H1 (cell line): Measurements from ENCODE around the gene TPSD1. TPM values are rescaled to one million over a fixed set of nuclear protein-coding genes. Genes with fewer than 3 reads are reported as not detected.

Source experiments
- CTCF ChIA-PET: fragments of 300-600 bp; sonication (Branson Sonifier 250); formaldehyde crosslinking; loops from one replicate; lab custom pipeline; 2021; ENCODE audit not compliant: partially characterized antibody; lab: Charles Lee
- POLR2A ChIA-PET: fragments of 300-600 bp; sonication (Branson Sonifier 250); formaldehyde crosslinking; loops from one replicate; lab custom pipeline; 2021; ENCODE audit warnings: inconsistent platforms; ENCODE audit not compliant: partially characterized antibody; lab: Charles Lee
- DNase-seq, 2 experiments: peaks; one replicate each; pipeline versions ENCODE4 v3.0.0 to v3.0.0-alpha.2; 2010 to 2022; ENCODE audit warnings: low spot score in 2 of 2, low read depth in 1 of 2, mixed read lengths in 1 of 2
- FAIRE-seq: peaks from 2 replicates; lab custom pipeline; 2011; peaks lifted over from hg19 to GRCh38; lab: Jason Lieb, UNC
- H2AFZ ChIP-seq: 2 replicates; pipeline ENCODE4 v1.8.1; 2012; ENCODE audit warnings: low read length, inconsistent platforms
- H2AK5ac ChIP-seq: 2 replicates; pipeline ENCODE4 v1.6.1; 2013; ENCODE audit warnings: low read depth, low read length
- H2BK120ac ChIP-seq: replicated peaks from 2 replicates; pipeline ENCODE3; 2013; ENCODE audit warnings: low read depth, low read length, inconsistent platforms
- H2BK12ac ChIP-seq: 2 replicates; pipeline ENCODE4 v1.6.1; 2013; ENCODE audit warnings: low read depth, low read length
- H2BK15ac ChIP-seq: 2 replicates; pipeline ENCODE4 v1.6.1; 2013; ENCODE audit warnings: low read length
- H2BK20ac ChIP-seq: 2 replicates; pipeline ENCODE4 v1.6.1; 2013; ENCODE audit warnings: low read length
- H2BK5ac ChIP-seq: 2 replicates; pipeline ENCODE4 v1.6.1; 2013; ENCODE audit warnings: low read depth, low read length
- H3K14ac ChIP-seq: 2 replicates; pipeline ENCODE4 v1.6.1; 2013; ENCODE audit warnings: inconsistent platforms; ENCODE audit not compliant: insufficient read length
- H3K18ac ChIP-seq: 2 replicates; pipeline ENCODE4 v1.6.1; 2013; ENCODE audit warnings: low read length; ENCODE audit errors: extremely low read depth
- H3K23ac ChIP-seq: 2 replicates; pipeline ENCODE4 v1.6.1; 2013; ENCODE audit warnings: inconsistent platforms; ENCODE audit not compliant: insufficient read length
- H3K23me2 ChIP-seq: 2 replicates; pipeline ENCODE4 v1.6.1; 2013; ENCODE audit warnings: low read depth, low read length
- H3K27ac ChIP-seq: 2 replicates; pipeline ENCODE4 v1.6.1; 2011; ENCODE audit warnings: low read depth, low read length, inconsistent platforms
- H3K27me3 ChIP-seq, 4 experiments: replicated peaks in 1 of 4; 1 replicate in 1 of 4; 2 replicates in 3 of 4; pipeline versions ENCODE4 v1.6.1 to v1.8.1; 2011 to 2013; ENCODE audit warnings: low read length in 3 of 4, mild to moderate bottlenecking in 3 of 4, inconsistent platforms in 2 of 4, mixed read lengths in 2 of 4, moderate library complexity in 1 of 4; ENCODE audit not compliant: control insufficient read depth in 3 of 4, insufficient read depth in 3 of 4; ENCODE audit errors: extremely low read depth in 1 of 4
- H3K36me3 ChIP-seq, 4 experiments: 2 replicates each; pipeline versions ENCODE4 v1.6.1 to v1.8.1; 2011 to 2013; ENCODE audit warnings: mild to moderate bottlenecking in 4 of 4, low read length in 3 of 4, moderate library complexity in 2 of 4, control low read depth in 1 of 4, inconsistent platforms in 1 of 4; ENCODE audit not compliant: insufficient read depth in 4 of 4, control insufficient read depth in 2 of 4
- H3K4ac ChIP-seq: replicated peaks from 2 replicates; pipeline ENCODE3; 2013; ENCODE audit warnings: low read length, low read depth, mixed read lengths, inconsistent platforms; ENCODE audit not compliant: insufficient read length
- H3K4me1 ChIP-seq, 4 experiments: replicated peaks in 1 of 4; 1 replicate in 1 of 4; 2 replicates in 3 of 4; pipeline versions ENCODE4 v1.6.1 to v1.8.1; 2011 to 2013; ENCODE audit warnings: low read length in 3 of 4, inconsistent platforms in 2 of 4, mixed read lengths in 1 of 4; ENCODE audit not compliant: insufficient read depth in 4 of 4, control insufficient read depth in 3 of 4
- H3K4me2 ChIP-seq, 2 experiments: 2 replicates each; pipeline versions ENCODE4 v1.6.1 to v1.8.1; 2011 to 2013; ENCODE audit warnings: low read depth in 2 of 2, low read length in 2 of 2, control low read depth in 1 of 2, inconsistent platforms in 1 of 2, mild to moderate bottlenecking in 1 of 2; ENCODE audit not compliant: insufficient read depth in 1 of 2
- H3K4me3 ChIP-seq, 4 experiments: fragments of 200-600, 300-600 bp in 1 of 4; sonication (generic), shearing (Covaris generic), sonication (Bioruptor Twin) in 1 of 4; 2 replicates each; pipeline versions ENCODE4 v1.5.1 to v1.8.1; 2011 to 2016; ENCODE audit warnings: low read length in 4 of 4, low read depth in 3 of 4, control low read depth in 2 of 4, inconsistent platforms in 2 of 4, mild to moderate bottlenecking in 2 of 4, mixed read lengths in 1 of 4, moderate library complexity in 1 of 4; ENCODE audit not compliant: insufficient read depth in 2 of 4; ENCODE audit errors: extremely low read depth in 1 of 4
- H3K56ac ChIP-seq: replicated peaks from 2 replicates; pipeline ENCODE3; 2013; ENCODE audit warnings: low read depth, mild to moderate bottlenecking, mixed read lengths, low read length, inconsistent platforms; ENCODE audit not compliant: insufficient read length
- H3K79me1 ChIP-seq: 2 replicates; pipeline ENCODE4 v1.6.1; 2013; ENCODE audit warnings: low read depth, low read length, control low read depth
- H3K79me2 ChIP-seq, 2 experiments: 2 replicates each; pipeline versions ENCODE4 v1.6.1 to v1.8.1; 2012 to 2013; ENCODE audit warnings: low read length in 2 of 2, mild to moderate bottlenecking in 2 of 2, inconsistent platforms in 1 of 2; ENCODE audit not compliant: insufficient read depth in 2 of 2, control insufficient read depth in 1 of 2
- H3K9ac ChIP-seq, 4 experiments: replicated peaks in 1 of 4; 1 replicate in 1 of 4; 2 replicates in 3 of 4; pipeline versions ENCODE4 v1.6.1 to v1.8.1; 2011 to 2013; ENCODE audit warnings: low read depth in 3 of 4, low read length in 3 of 4, control low read depth in 2 of 4, mild to moderate bottlenecking in 2 of 4, moderate library complexity in 2 of 4, inconsistent platforms in 1 of 4; ENCODE audit errors: extremely low read depth in 1 of 4
- H3K9me3 ChIP-seq, 2 experiments: 2 replicates each; pipeline versions ENCODE4 v1.6.1 to v1.8.1; 2012 to 2013; ENCODE audit warnings: mild to moderate bottlenecking in 2 of 2, moderate library complexity in 2 of 2, control low read depth in 1 of 2, inconsistent platforms in 1 of 2, low read depth in 1 of 2, low read length in 1 of 2, mixed read lengths in 1 of 2; ENCODE audit not compliant: insufficient read depth in 2 of 2
- H4K20me1 ChIP-seq, 2 experiments: replicated peaks in 1 of 2; 2 replicates each; pipeline versions ENCODE3 to v1.8.1; 2011 to 2013; ENCODE audit warnings: inconsistent platforms in 2 of 2, low read length in 2 of 2, mild to moderate bottlenecking in 1 of 2; ENCODE audit not compliant: insufficient read depth in 2 of 2, control insufficient read depth in 1 of 2
- H4K5ac ChIP-seq: 2 replicates; pipeline ENCODE4 v1.6.1; 2013; ENCODE audit warnings: low read length, low read depth, mixed read lengths, inconsistent platforms; ENCODE audit not compliant: insufficient read length
- H4K8ac ChIP-seq: 2 replicates; pipeline ENCODE4 v1.8.0; 2013; ENCODE audit warnings: mild to moderate bottlenecking, moderate library complexity, low read length, inconsistent platforms; ENCODE audit not compliant: insufficient read depth; ENCODE audit errors: extremely low read depth
- H4K91ac ChIP-seq: replicated peaks from 2 replicates; pipeline ENCODE3; 2013; ENCODE audit warnings: low read length, mixed read lengths, inconsistent platforms; ENCODE audit not compliant: insufficient read length
- BRCA1 ChIP-seq: IDR thresholded peaks from 2 replicates; pipeline ENCODE4 v1.6.1; 2012; ENCODE audit warnings: low read depth, low read length, improper control_type of control experiment
- NRF1 ChIP-seq: IDR thresholded peaks from 2 replicates; pipeline ENCODE4 v1.6.1; 2011; ENCODE audit warnings: mild to moderate bottlenecking, low read depth, low read length, improper control_type of control experiment
- WGBS, 2 experiments: shearing (Covaris generic) in 1 of 2; methylation state at CpG; one replicate each; pipeline versions ENCODE4 v1.1.6 to v1.1.7; 2013 to 2015; ENCODE audit warnings: low lambda C conversion rate in 2 of 2, mixed read lengths in 2 of 2, inconsistent platforms in 1 of 2, low coverage in 1 of 2, missing lambda C conversion rate in 1 of 2; ENCODE audit not compliant: insufficient replicate concordance in 2 of 2, insufficient coverage in 1 of 2, insufficient read length in 1 of 2; ENCODE audit errors: extremely low coverage in 1 of 2, missing lambda C conversion rate in 1 of 2; 5-methylcytosine and 5-hydroxymethylcytosine counted together
- polyA plus RNA-seq, 7 experiments: library from polyadenylated mRNA; depleted of rRNA in 3 of 7; stranded (reverse) in 5 of 7; unstranded in 2 of 7; fragments of >200 nt in 5 of 7; fragments of 200-250 nt in 2 of 7; gene quantifications; 1 replicate in 5 of 7; 2 replicates in 1 of 7; 4 replicates in 1 of 7; pipeline versions ENCODE4 v1.2.1 to v1.2.3, GENCODE V29; 2011 to 2013; ENCODE audit warnings: missing spikeins in 2 of 7, mixed read lengths in 2 of 7
- total RNA-seq: library from RNA; stranded (reverse); fragmentation: NEBNext Ultra II Directional; extraction: Animal tissue kit (Norgen Biotek cat#: 25700); gene quantifications from 2 replicates; pipeline ENCODE4 v1.2.1, GENCODE V29; 2021

The TPSD1 gene
- total and polyA plus RNA-seq, 2 of the 8 experiments (the other 6 are each of a cell fraction or from before 2014, with no cell fraction given) = 0.26 TPM; not detected in 1

DNA sequence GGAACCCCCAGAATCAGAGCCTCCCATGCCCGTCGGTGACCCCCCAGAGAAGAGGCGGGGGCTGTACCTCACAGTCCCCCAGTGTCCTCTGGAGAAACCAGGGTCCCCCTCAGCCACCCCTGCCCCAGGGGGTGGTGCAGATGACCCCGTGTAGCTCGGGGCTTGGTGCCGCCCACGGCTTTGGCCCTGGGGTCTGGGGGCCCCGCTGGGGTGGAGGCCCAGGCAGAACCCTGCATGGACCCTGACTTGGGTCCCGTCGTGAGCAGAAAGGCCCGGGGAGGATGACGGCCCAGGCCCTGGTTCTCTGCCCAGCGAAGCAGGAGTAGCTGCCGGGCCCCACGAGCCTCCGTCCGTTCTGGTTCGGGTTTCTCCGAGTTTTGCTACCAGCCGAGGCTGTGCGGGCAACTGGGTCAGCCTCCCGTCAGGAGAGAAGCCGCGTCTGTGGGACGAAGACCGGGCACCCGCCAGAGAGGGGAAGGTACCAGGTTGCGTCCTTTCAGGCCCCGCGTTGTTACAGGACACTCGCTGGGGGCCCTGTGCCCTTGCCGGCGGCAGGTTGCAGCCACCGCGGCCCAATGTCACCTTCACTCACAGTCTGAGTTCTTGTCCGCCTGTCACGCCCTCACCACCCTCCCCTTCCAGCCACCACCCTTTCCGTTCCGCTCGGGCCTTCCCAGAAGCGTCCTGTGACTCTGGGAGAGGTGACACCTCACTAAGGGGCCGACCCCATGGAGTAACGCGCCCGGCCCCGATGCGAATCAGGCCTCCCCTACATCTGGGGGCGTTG, 34.8 kb upstream of the TPSD1 start:
- no peak overlapping the region for H2AK5ac ChIP-seq
- H4K5ac ChIP-seq = no peak overlapping the region
- no peak overlapping the region for H2BK12ac ChIP-seq
- H2AFZ ChIP-seq = no peak overlapping the region
- peaks cover 0 to 2% (median 0%) of the 10 kb centered on the region in 4 experiments; a peak in 1 of 7 replicates for H3K27me3 ChIP-seq
- no peak overlapping the region for H3K27ac ChIP-seq
- no peak overlapping the region for H3K4me2 ChIP-seq
- H3K9me3 ChIP-seq = no peaks in the 10 kb centered on the region
- no peak overlapping the region for H2BK15ac ChIP-seq
- WGBS, 2 experiments = 89% methylated on average over 39 of the region's 48 CpGs; no CpG with 5 or more reads in 1 of the 2 experiments
- no peak overlapping the region for H2BK5ac ChIP-seq
- no peak for TF ChIP-seq NRF1
- TF ChIP-seq BRCA1 = no peak
- no peak overlapping the region for H3K18ac ChIP-seq
- H3K4me3 ChIP-seq = no peak overlapping the region
- no peak overlapping the region for H3K4ac ChIP-seq
- no peak overlapping the region for H3K56ac ChIP-seq
- ChIA-PET POLR2A (interaction anchor here (1.2 kb wide), 1 partner anchor 437 kb away, joined by 4 read pairs; no protein-coding TSS in a partner anchor), CTCF (no interaction called here)
- DNase-seq (no peak), FAIRE-seq (no peak)
- H3K36me3 ChIP-seq = peaks cover 2 to 38% (median 8%) of the 10 kb centered on the region in 4 experiments; a peak in 6 of 8 replicates
- H2BK20ac ChIP-seq = no peak overlapping the region
- H3K79me2 ChIP-seq = no peaks in the 10 kb centered on the region
- H4K91ac ChIP-seq = no peak overlapping the region
- peaks cover 0 to 10% of the 10 kb centered on the region in 2 experiments for H4K20me1 ChIP-seq
- no peaks in the 10 kb centered on the region; a peak in 1 of 7 replicates for H3K4me1 ChIP-seq
- H3K23me2 ChIP-seq = no peaks in the 10 kb centered on the region
- no peak overlapping the region for H3K23ac ChIP-seq
- H3K9ac ChIP-seq = no peak overlapping the region
- H3K79me1 ChIP-seq = no peaks in the 10 kb centered on the region
- H4K8ac ChIP-seq = no peak overlapping the region; the same call in 1 of the 2 replicates
- no peak overlapping the region for H3K14ac ChIP-seq
- H2BK120ac ChIP-seq = no peak overlapping the region
